Lower leg skin (tissue), 3 donors: ENCODE measurements around the gene CDK13.

Source experiments
- CTCF ChIP-seq, 3 donors: fragments of 450-650 bp; IDR thresholded peaks; one replicate each; pipeline ENCODE4 v1.5.1; 2016; ENCODE audit warnings: antibody characterized with exemption in 3 of 3, mild to moderate bottlenecking in 3 of 3, moderate library complexity in 2 of 3
- POLR2A ChIP-seq, 2 donors: fragments of 450-650 bp; IDR thresholded peaks; one replicate each; pipeline ENCODE4 v1.6.1; 2016 to 2017; ENCODE audit warnings: antibody characterized with exemption in 2 of 2, mild to moderate bottlenecking in 1 of 2, moderate library complexity in 1 of 2

DNA sequence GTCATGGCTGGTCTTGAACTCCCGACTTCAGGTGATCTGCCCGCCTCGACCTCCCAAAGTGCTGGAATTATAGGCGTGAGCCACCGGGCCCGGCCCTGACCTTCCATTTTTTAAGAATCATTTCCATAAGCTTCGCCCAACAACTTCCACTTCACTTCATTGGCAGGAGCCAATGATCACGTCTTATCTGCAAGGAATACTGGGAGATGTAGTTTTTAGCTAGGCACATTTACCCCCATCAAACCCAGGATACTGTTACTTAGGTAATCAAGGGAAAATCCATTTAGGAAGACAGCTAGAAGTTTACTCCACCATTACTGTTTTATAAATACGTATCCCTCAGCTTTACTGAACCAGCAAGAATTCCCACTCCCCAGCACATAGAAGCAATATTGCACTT is 3.4 kb upstream of the CDK13 start:
- no peak for TF ChIP-seq CTCF (IDR thresholded peaks at IDR 0.05)
- TF ChIP-seq POLR2A (IDR thresholded peaks at IDR 0.05): no peak
